Sigmoid colon (tissue), 7 donors: ENCODE measurements around the gene NUP62CL. TPM values are rescaled to one million over a fixed set of nuclear protein-coding genes. Genes with fewer than 3 reads are reported as not detected.

Experiments
- DNase-seq: peaks from one replicate; pipeline ENCODE4 v3.0.0-alpha.2; 2019
- H3K27ac ChIP-seq, 4 donors: fragments of 200-600 bp; sonication (generic); one replicate each; pipeline ENCODE4 v1.5.1; 2016 to 2019; ENCODE audit warnings: mild to moderate bottlenecking in 1 of 4
- H3K27me3 ChIP-seq, 3 donors: fragments of 200-600 bp; sonication (generic); one replicate each; pipeline ENCODE4 v1.5.1; 2019; ENCODE audit warnings: mild to moderate bottlenecking in 1 of 3
- H3K36me3 ChIP-seq, 4 donors: fragments of 200-600 bp; sonication (generic); one replicate each; pipeline ENCODE4 v1.5.1; 2016 to 2019
- H3K4me1 ChIP-seq, 4 donors: fragments of 200-600 bp; sonication (generic); one replicate each; pipeline ENCODE4 v1.5.1; 2017 to 2019
- H3K4me3 ChIP-seq, 4 donors: fragments of 200-600 bp; sonication (generic); one replicate each; pipeline ENCODE4 v1.5.1; 2017 to 2019; ENCODE audit warnings: mild to moderate bottlenecking in 2 of 4, moderate library complexity in 1 of 4
- H3K9me3 ChIP-seq, 4 donors: fragments of 200-600 bp in 3 of 4; sonication (generic) in 3 of 4; one replicate each; pipeline versions ENCODE4 v1.5.1 to v1.6.1; 2013 to 2019
- EP300 ChIP-seq, 4 donors: sonication (generic); formaldehyde crosslinking; IDR thresholded peaks; one replicate each; pipeline ENCODE4 v1.6.1; 2017; ENCODE audit warnings: antibody characterized with exemption in 4 of 4
- POLR2A ChIP-seq, 2 donors: fragments of 450-650 bp; IDR thresholded peaks; one replicate each; pipeline ENCODE4 v1.6.1; 2016; ENCODE audit warnings: antibody characterized with exemption in 2 of 2, mild to moderate bottlenecking in 2 of 2, moderate library complexity in 2 of 2
- POLR2AphosphoS5 ChIP-seq, 4 donors: sonication (generic); formaldehyde crosslinking; IDR thresholded peaks; one replicate each; pipeline ENCODE4 v1.6.1; 2017; ENCODE audit warnings: antibody characterized with exemption in 4 of 4
- WGBS, 2 donors: extraction: QIAGEN DNeasy Blood & Tissue Kit; methylation state at CpG; one replicate each; pipeline ENCODE4 v1.1.7; 2013; 5-methylcytosine and 5-hydroxymethylcytosine counted together
- intact Hi-C: fragments of 100-400 bp; cut with DNase I; formaldehyde crosslinking; loops from one replicate; pipeline ENCODE4 v1.15.1; 2023
- polyA plus RNA-seq, 3 donors: library from polyadenylated mRNA; stranded (reverse); fragments of 200-250 nt; gene quantifications; one replicate each; pipeline ENCODE4 v1.2.3, GENCODE V29; 2013
- total RNA-seq, 4 donors: library from RNA; depleted of rRNA; stranded (reverse); fragments of >200 nt; gene quantifications; one replicate each; pipeline ENCODE4 v1.1.0, GENCODE V29; 2016
- TF ChIP-seq, protein P1 (sequence below), 4 experiments: fragments of 450-650 bp in 3 of 4; fragments of 200-600 bp in 1 of 4; IDR thresholded peaks; one replicate each; pipeline ENCODE4 v1.5.1; 2016 to 2019; ENCODE audit warnings: antibody characterized with exemption in 4 of 4, mild to moderate bottlenecking in 3 of 4, moderate library complexity in 2 of 4
- donor health status: healthy with polysubstance abuse.
- donor health status: Bipolar disorder and iron deficiency.
- donor health status: healthy.

Gene NUP62CL
- total and polyA plus RNA-seq, 7 donors: 0.71 to 3.6 (median 2.8) TPM; not detected in 3

DNA sequence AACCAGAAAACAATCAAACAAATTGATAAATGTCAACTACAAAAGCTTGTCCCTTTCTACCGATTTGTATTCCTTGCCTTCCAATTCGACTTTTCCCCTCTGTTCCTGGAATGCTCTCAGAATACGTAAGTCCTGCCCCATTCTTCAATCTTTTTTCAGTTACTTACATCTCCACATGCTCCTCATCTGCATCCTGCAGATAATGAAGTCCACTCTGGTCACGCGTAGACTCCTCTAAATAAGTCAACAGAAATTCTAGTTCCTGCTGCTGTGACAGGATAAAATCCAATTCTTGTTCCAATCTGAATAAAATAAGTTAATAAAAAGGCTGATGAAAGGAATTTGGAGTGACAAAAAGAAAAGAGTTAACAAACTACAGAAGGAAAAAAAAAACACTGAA lies 53.2 kb downstream of the NUP62CL start:
- intact Hi-C loops: no loop called here
- Histone ChIP-seq H3K4me1 (no peaks in the 10 kb centered on the region), H3K27me3 (no peaks in the 10 kb centered on the region), H3K9me3 (no peaks in the 10 kb centered on the region), H3K27ac (no peak overlapping the region), H3K36me3 (no peaks in the 10 kb centered on the region), H3K4me3 (no peak overlapping the region)
- 94 to 96% methylated on average over 5 of the region's 5 CpGs for WGBS, 2 donors
- TF ChIP-seq POLR2A (IDR thresholded peaks at IDR 0.05) (no peak), EP300 (IDR thresholded peaks at IDR 0.05) (no peak), POLR2AphosphoS5 (IDR thresholded peaks at IDR 0.05) (no peak)
- TF ChIP-seq, protein P1, sequence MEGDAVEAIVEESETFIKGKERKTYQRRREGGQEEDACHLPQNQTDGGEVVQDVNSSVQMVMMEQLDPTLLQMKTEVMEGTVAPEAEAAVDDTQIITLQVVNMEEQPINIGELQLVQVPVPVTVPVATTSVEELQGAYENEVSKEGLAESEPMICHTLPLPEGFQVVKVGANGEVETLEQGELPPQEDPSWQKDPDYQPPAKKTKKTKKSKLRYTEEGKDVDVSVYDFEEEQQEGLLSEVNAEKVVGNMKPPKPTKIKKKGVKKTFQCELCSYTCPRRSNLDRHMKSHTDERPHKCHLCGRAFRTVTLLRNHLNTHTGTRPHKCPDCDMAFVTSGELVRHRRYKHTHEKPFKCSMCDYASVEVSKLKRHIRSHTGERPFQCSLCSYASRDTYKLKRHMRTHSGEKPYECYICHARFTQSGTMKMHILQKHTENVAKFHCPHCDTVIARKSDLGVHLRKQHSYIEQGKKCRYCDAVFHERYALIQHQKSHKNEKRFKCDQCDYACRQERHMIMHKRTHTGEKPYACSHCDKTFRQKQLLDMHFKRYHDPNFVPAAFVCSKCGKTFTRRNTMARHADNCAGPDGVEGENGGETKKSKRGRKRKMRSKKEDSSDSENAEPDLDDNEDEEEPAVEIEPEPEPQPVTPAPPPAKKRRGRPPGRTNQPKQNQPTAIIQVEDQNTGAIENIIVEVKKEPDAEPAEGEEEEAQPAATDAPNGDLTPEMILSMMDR (IDR thresholded peaks at IDR 0.05): no peak
- no peak for DNase-seq

DNA sequence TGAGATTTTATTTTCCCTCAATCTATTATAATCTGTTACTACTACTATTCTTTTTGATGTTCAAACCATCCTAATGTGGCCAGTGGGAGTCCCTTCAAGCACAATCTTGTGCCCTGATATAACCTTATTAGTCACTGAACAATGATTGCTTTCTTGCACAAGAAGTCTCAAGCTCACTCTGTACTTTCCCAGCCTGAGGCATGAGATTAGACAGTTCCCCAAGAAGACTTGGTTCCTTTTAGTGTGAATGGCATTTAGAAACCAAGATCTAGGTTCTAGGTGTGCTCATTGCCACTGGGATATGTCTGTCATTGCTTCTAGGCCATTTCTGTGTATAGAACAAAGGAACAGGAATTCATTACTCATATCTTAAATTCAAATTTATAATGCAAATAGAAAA lies 59.6 kb downstream of the NUP62CL start:
- Histone ChIP-seq H3K4me1 (no peaks in the 10 kb centered on the region), H3K4me3 (no peak overlapping the region), H3K36me3 (no peaks in the 10 kb centered on the region), H3K27me3 (no peaks in the 10 kb centered on the region), H3K27ac (no peak overlapping the region), H3K9me3 (no peaks in the 10 kb centered on the region)
- TF ChIP-seq, protein P1 (IDR thresholded peaks at IDR 0.05): no peak
- intact Hi-C loops: no loop called here
- no peak for DNase-seq

DNA sequence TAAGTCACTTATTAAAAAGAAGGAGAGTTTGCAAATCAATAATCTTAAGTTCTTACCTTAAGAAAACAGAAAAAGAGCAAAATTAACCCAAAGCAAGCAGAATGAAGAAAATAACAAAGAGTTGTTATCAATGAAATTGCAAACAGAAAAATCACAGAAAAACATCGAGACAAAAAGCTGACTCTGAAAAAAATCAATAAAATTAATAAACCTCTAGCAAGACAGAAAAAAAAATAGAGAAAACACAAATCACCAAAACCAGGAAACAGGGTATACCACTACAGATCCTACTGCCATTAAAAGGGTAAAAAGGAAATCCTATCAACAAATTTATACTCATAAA lies 70.3 kb downstream of the NUP62CL start:
- no peaks in the 10 kb centered on the region for H3K27me3 ChIP-seq
- DNase-seq: no peak
- no peak overlapping the region for H3K27ac ChIP-seq
- no peaks in the 10 kb centered on the region for H3K9me3 ChIP-seq
- no peaks in the 10 kb centered on the region for H3K36me3 ChIP-seq
- TF ChIP-seq EP300 (IDR thresholded peaks at IDR 0.05) (no peak), POLR2A (IDR thresholded peaks at IDR 0.05) (no peak), POLR2AphosphoS5 (IDR thresholded peaks at IDR 0.05) (no peak)
- TF ChIP-seq, protein P1 (IDR thresholded peaks at IDR 0.05): no peak
- H3K4me1 ChIP-seq: no peaks in the 10 kb centered on the region
- WGBS, 2 donors: 86 to 95% methylated on average over 1 of the region's 1 CpG
- H3K4me3 ChIP-seq: no peak overlapping the region
- intact Hi-C loops: no loop called here

DNA sequence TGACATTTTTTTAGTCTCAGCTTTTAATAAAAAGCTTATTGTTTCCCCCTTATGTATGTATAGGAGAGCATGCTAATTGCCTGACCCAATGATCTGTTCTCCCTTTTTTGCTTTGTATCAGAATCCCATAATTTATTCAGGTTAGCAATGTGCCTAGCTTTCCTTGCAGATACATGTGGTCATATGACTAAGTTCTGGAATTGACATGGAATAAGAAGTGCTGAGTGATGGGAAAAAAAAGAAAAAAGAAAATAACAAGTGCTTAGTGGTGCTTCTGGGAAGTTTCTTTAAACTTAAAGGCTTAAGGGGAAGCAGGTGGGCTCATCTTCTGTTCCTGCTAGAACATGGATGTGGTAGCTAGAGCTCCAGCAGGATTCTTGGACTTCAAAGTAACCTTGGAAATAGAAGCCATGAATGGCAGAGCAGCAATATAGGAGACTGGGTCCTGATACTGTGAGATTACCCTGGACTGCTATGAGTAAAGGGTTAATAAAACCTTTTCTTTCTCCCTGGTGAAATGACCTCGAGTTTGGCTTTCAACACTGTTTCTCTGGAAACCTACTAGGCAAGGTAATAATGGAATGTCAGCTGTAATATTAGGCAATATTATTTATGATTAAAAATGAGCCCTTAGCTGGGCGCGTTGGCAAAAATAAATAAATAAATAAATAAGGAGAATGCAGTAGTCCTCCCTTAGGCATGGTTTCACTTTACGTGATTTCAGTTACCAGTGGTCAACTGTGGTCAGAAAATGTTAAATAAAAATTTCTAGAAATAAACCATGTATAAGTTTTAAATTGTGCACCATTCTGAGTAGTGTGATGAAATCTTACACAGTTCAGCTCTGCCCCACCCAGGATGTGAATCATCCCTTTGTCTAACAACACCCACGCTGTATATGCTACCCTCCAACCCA lies 70.9 kb downstream of the NUP62CL start:
- WGBS, 2 donors: 55 to 69% methylated on average over 5 of the region's 5 CpGs
- H3K4me1 ChIP-seq: no peaks in the 10 kb centered on the region
- no peak overlapping the region for H3K27ac ChIP-seq
- DNase-seq: no peak
- no peaks in the 10 kb centered on the region for H3K9me3 ChIP-seq
- no peaks in the 10 kb centered on the region for H3K27me3 ChIP-seq
- H3K36me3 ChIP-seq: no peaks in the 10 kb centered on the region
- intact Hi-C loops: no loop called here
- no peak overlapping the region for H3K4me3 ChIP-seq
- no peak for TF ChIP-seq POLR2A (IDR thresholded peaks at IDR 0.05)

DNA sequence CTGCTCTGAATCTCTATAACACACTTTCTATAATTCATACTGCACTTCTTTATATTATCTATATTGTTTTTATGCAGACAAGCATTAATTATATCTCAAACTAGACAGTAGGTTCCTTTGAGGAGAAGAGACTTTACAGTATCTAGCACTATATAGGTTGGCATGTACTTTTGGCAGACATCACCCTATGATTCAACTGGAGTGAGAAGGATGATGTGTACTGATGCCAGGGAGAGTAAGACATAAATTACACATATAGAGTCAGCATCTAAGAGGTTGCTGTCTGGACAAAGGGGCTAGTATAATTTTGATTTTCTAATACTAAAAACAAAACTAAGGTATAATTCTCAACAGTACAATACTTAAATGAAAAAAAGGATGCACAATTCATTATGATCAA lies 82.5 kb downstream of the NUP62CL start:
- H3K27me3 ChIP-seq: no peaks in the 10 kb centered on the region
- no peaks in the 10 kb centered on the region for H3K9me3 ChIP-seq
- H3K4me3 ChIP-seq: no peak overlapping the region
- intact Hi-C loops: no loop called here
- no peak for DNase-seq
- H3K4me1 ChIP-seq: no peaks in the 10 kb centered on the region
- TF ChIP-seq, protein P1 (IDR thresholded peaks at IDR 0.05): no peak
- TF ChIP-seq POLR2A (IDR thresholded peaks at IDR 0.05) (no peak), POLR2AphosphoS5 (IDR thresholded peaks at IDR 0.05) (no peak), EP300 (IDR thresholded peaks at IDR 0.05) (no peak)
- no peak overlapping the region for H3K27ac ChIP-seq
- H3K36me3 ChIP-seq: no peaks in the 10 kb centered on the region
